SU-DHL-6 (cell line): ENCODE results near the gene DPH2.

Source experiments
- H2AFZ ChIP-seq: fragments of 200-600 bp; sonication (generic); 2 replicates; pipeline ENCODE4 v1.6.1; 2014; ENCODE audit warnings: low read depth, mild to moderate bottlenecking, moderate library complexity, mixed read lengths, antibody characterized with exemption, low read length; ENCODE audit not compliant: severe bottlenecking
- H3F3A ChIP-seq: fragments of 200-600 bp; shearing (Covaris generic); 2 replicates; pipeline ENCODE4 v1.6.0; 2016; ENCODE audit warnings: antibody characterized with exemption, mild to moderate bottlenecking; ENCODE audit not compliant: insufficient read depth
- H3K27ac ChIP-seq: fragments of 200-600 bp; sonication (generic); 2 replicates; pipeline ENCODE4 v1.5.1; 2016; ENCODE audit warnings: low read depth, mild to moderate bottlenecking, low read length, moderate library complexity, mixed read lengths
- H3K27me3 ChIP-seq: fragments of 200-600 bp; sonication (generic), shearing (Covaris generic); 2 replicates; pipeline ENCODE4 v1.6.0; 2014; ENCODE audit warnings: mild to moderate bottlenecking, low read length
- H3K36me3 ChIP-seq: fragments of 200-600 bp; sonication (generic); 2 replicates; pipeline ENCODE4 v1.6.1; 2014; ENCODE audit warnings: mild to moderate bottlenecking, low read length, mixed read lengths
- H3K4me2 ChIP-seq: fragments of 300-600, 200-600 bp; shearing (Covaris generic), sonication (generic); 2 replicates; pipeline ENCODE4 v1.6.0; 2014; ENCODE audit warnings: low read length, low read depth, mild to moderate bottlenecking; ENCODE audit not compliant: poor library complexity, severe bottlenecking
- H3K4me3 ChIP-seq: fragments of 200-600 bp; sonication (generic); 2 replicates; pipeline ENCODE4 v1.5.1; 2014; ENCODE audit warnings: antibody characterized with exemption, low read length, mild to moderate bottlenecking, mixed read lengths; ENCODE audit not compliant: insufficient read depth, poor library complexity, severe bottlenecking
- H3K79me2 ChIP-seq: fragments of 200-600 bp; sonication (generic); 2 replicates; pipeline ENCODE4 v1.6.1; 2014; ENCODE audit warnings: mild to moderate bottlenecking, low read length, moderate library complexity; ENCODE audit not compliant: insufficient read depth
- H3K9ac ChIP-seq: fragments of 200-600 bp; sonication (generic); 2 replicates; pipeline ENCODE4 v1.7.0; 2014; ENCODE audit warnings: mild to moderate bottlenecking, low read length
- H3K9me2 ChIP-seq: fragments of 200-600 bp; sonication (generic); replicated peaks from 2 replicates; pipeline ENCODE4 v1.6.1; 2014; ENCODE audit warnings: low read length; ENCODE audit not compliant: insufficient read depth
- H3K9me3 ChIP-seq: fragments of 200-600 bp; sonication (generic); 2 replicates; pipeline ENCODE4 v1.6.1; 2014; ENCODE audit warnings: low read length, mixed read lengths; ENCODE audit not compliant: insufficient read depth
- H4K20me1 ChIP-seq: fragments of 200-600 bp; sonication (generic); 2 replicates; pipeline ENCODE4 v1.6.1; 2014; ENCODE audit warnings: low read depth, mild to moderate bottlenecking, antibody characterized with exemption, low read length, moderate library complexity, mixed read lengths
- CTCF ChIP-seq: fragments of 200-600 bp; sonication (generic); IDR thresholded peaks from one replicate; pipeline ENCODE4 v1.5.1; 2017; ENCODE audit warnings: antibody characterized with exemption, mild to moderate bottlenecking, low read length, moderate library complexity; ENCODE audit not compliant: insufficient read depth, poor library complexity, severe bottlenecking
- EZH2phosphoT487 ChIP-seq: fragments of 200-600 bp; sonication (generic), shearing (Covaris generic); conservative IDR thresholded peaks from 2 replicates; pipeline ENCODE4 v1.6.1; 2018; ENCODE audit warnings: mild to moderate bottlenecking, antibody characterized with exemption, low read length, moderate library complexity, mixed read lengths

Gene DPH2

GRCh38 chr1:43968348-43968948, 1.4 kb upstream of the DPH2 start:
- Histone ChIP-seq H3K27ac (no peak overlapping the region), H3K4me2 (no peak overlapping the region), H3K27me3 (no peaks in the 10 kb centered on the region), H4K20me1 (no peaks in the 10 kb centered on the region), H3F3A (peaks cover 4% of the 10 kb centered on the region), H2AFZ (no peak overlapping the region), H3K4me3 (no peak overlapping the region), H3K36me3 (no peaks in the 10 kb centered on the region), H3K9me2 (no peaks in the 10 kb centered on the region), H3K9ac (no peak overlapping the region), H3K9me3 (no peaks in the 10 kb centered on the region), H3K79me2 (peaks cover 15% of the 10 kb centered on the region)
- TF ChIP-seq CTCF (no peak), EZH2phosphoT487 (no peak)

- Histone ChIP-seq H3K4me2 (peak overlapping the region; percentile 52), H3K4me3 (peak overlapping the region; percentile 33), H3K79me2 (peaks cover 15% of the 10 kb centered on the region), H3K27me3 (no peaks in the 10 kb centered on the region), H3F3A (peaks cover 13% of the 10 kb centered on the region), H4K20me1 (no peaks in the 10 kb centered on the region), H3K9ac (no peak overlapping the region), H3K27ac (no peak overlapping the region), H3K9me2 (no peaks in the 10 kb centered on the region), H3K36me3 (no peaks in the 10 kb centered on the region), H2AFZ (peak overlapping the region; percentile 42), H3K9me3 (no peaks in the 10 kb centered on the region)
- TF ChIP-seq EZH2phosphoT487 (no peak), CTCF (no peak)
These were observed 429 bp upstream of the DPH2 start for GRCh38 chr1:43969416-43969745.

DNA sequence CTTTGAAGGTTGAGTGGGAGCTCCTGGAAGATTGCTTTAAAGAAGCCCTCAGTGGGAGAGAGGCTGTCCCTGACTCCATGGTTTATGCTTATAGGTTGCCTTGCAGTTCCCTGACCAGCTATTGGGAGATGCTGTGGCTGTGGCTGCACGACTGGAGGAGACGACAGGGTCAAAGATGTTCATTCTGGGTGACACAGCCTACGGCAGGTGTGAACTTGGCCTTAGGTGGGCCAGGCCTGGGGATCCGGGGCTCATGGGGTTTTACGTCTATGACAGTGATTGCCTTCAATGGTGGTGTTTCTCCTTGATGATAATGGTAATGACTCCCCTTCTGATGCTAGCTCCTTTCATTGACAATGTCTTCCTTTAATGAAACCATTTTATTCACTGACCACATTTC, 692 bp downstream of the DPH2 start:
- no peaks in the 10 kb centered on the region for H3K9me3 ChIP-seq
- H3K9me2 ChIP-seq: no peaks in the 10 kb centered on the region
- H3K79me2 ChIP-seq: peaks cover 22% of the 10 kb centered on the region
- H3F3A ChIP-seq: peaks cover 15% of the 10 kb centered on the region
- peak overlapping the region; percentile 80 for H3K4me3 ChIP-seq
- H3K27ac ChIP-seq: no peak overlapping the region
- peak overlapping the region; percentile 71 for H3K9ac ChIP-seq
- no peak overlapping the region for H2AFZ ChIP-seq
- no peaks in the 10 kb centered on the region for H4K20me1 ChIP-seq
- no peaks in the 10 kb centered on the region for H3K27me3 ChIP-seq
- TF ChIP-seq CTCF (no peak), EZH2phosphoT487 (no peak)
- H3K4me2 ChIP-seq: peak overlapping the region; percentile 75
- no peaks in the 10 kb centered on the region for H3K36me3 ChIP-seq
